ENCODE measurements around the gene MAMDC2.

Gene MAMDC2

DNA sequence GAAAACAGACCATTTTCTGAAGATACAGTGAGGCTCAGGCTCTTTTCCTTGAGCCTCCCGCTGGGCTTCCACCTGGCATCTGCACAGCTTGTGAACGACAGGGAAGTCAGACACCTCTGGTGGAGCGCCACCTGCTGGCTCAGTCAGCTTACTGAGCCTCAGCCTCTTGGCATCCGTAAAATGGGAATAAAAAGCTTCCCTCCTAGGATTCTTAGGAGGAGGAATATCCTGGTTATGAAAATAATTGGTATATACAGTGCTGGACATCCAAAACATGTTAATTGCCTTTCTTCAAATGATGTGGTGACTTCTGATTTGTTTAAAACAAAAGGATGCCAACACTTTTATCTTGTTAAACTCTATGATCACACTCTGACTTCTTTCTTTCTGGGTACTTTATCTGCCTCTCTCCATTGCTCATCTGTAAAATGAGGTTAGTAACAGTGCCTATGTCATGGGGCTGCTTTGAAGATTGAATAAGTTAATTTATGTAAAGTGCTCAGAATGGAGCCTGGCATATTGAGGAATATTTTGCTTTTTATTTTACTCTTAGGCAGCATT lies 67.5 kb downstream of the MAMDC2 start:
- peak overlapping the region; percentile 52; the same call in 1 of the 2 replicates for H3K27ac ChIP-seq (ENCODE audit: low read length)

DNA sequence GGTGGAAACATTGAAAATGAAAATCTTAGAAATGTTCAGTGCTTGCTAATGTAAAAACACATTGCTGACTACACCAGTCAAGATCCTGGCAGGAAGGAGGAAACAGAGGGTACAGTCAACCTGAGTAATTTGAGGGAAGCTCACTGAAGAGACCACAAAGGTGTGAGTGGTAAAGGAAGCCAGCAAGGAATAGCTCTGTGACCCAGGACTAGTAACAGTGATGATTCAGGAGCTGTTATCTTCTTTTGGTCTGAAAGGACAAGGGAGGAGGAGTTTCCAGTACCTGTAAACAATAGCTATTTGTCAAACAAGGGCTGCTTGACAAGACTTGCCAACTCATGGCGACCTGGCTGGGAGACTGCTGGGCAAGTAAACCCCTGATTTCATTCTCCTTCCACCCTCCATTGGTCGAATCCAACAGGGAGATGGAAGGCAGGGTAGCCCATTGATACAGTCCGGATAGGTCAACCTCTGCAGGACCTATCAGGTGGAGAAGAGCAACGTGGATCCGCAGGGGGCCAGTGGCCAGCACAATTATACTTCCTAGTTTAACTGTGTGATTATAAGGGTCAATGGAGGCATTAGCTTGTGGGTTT lies 68.1 kb downstream of the MAMDC2 start:
- H3K9me3 ChIP-seq (replicated peaks; ENCODE audit: insufficient read depth, low read length) = no peaks in the 10 kb centered on the region
- no peaks in the 10 kb centered on the region for H3K27me3 ChIP-seq (replicated peaks; ENCODE audit: insufficient read depth, low read length)
- H2AFZ ChIP-seq (ENCODE audit: low read length) = no peak overlapping the region
- no peak for TF ChIP-seq EZH2 (optimal IDR thresholded peaks at IDR 0.05; ENCODE audit: low read depth, low read length)
- no peak for TF ChIP-seq EZH2phosphoT487 (IDR thresholded peaks at IDR 0.05; ENCODE audit: low read length)
- TF ChIP-seq, protein P1, sequence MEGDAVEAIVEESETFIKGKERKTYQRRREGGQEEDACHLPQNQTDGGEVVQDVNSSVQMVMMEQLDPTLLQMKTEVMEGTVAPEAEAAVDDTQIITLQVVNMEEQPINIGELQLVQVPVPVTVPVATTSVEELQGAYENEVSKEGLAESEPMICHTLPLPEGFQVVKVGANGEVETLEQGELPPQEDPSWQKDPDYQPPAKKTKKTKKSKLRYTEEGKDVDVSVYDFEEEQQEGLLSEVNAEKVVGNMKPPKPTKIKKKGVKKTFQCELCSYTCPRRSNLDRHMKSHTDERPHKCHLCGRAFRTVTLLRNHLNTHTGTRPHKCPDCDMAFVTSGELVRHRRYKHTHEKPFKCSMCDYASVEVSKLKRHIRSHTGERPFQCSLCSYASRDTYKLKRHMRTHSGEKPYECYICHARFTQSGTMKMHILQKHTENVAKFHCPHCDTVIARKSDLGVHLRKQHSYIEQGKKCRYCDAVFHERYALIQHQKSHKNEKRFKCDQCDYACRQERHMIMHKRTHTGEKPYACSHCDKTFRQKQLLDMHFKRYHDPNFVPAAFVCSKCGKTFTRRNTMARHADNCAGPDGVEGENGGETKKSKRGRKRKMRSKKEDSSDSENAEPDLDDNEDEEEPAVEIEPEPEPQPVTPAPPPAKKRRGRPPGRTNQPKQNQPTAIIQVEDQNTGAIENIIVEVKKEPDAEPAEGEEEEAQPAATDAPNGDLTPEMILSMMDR (IDR thresholded peaks at IDR 0.05; ENCODE audit: low read length) = no peak
- H3K27ac ChIP-seq (ENCODE audit: low read length) = peak overlapping the region; percentile 52; the same call in 1 of the 2 replicates
- peaks cover 5% of the 10 kb centered on the region; the same call in 1 of the 2 replicates for H3F3A ChIP-seq (ENCODE audit: insufficient read depth, low read length)
- H3K9me2 ChIP-seq (replicated peaks; ENCODE audit: insufficient read depth, low read length) = no peaks in the 10 kb centered on the region
- peak overlapping the region; percentile 69; the same call in 1 of the 2 replicates for H3K4me2 ChIP-seq (ENCODE audit: low read depth, low read length)
- no peak overlapping the region for H3K9ac ChIP-seq (ENCODE audit: low read length)
- H4K20me1 ChIP-seq (ENCODE audit: insufficient read depth, low read length) = no peaks in the 10 kb centered on the region
- H3K4me1 ChIP-seq (ENCODE audit: low read length) = peaks cover 29% of the 10 kb centered on the region
- H3K79me2 ChIP-seq (ENCODE audit: low read length) = no peaks in the 10 kb centered on the region
- H3K4me3 ChIP-seq (ENCODE audit: low read length) = no peak overlapping the region
- H3K36me3 ChIP-seq (replicated peaks; ENCODE audit: insufficient read depth, low read length) = no peaks in the 10 kb centered on the region
- DNase-seq = no peak

More for the DNA sequence above, 67.5 kb downstream of the MAMDC2 start:
- peak overlapping the region; percentile 1; the same call in 1 of the 2 replicates for H3K4me3 ChIP-seq (ENCODE audit: low read length)
- H3K4me1 ChIP-seq (ENCODE audit: low read length) = peaks cover 29% of the 10 kb centered on the region
- no peaks in the 10 kb centered on the region for H3K79me2 ChIP-seq (ENCODE audit: low read length)
- no peaks in the 10 kb centered on the region for H3K9me3 ChIP-seq (replicated peaks; ENCODE audit: insufficient read depth, low read length)
- peak overlapping the region; percentile 69 for H3K4me2 ChIP-seq (ENCODE audit: low read depth, low read length)
- H3K36me3 ChIP-seq (replicated peaks; ENCODE audit: insufficient read depth, low read length) = no peaks in the 10 kb centered on the region
- TF ChIP-seq EZH2 (optimal IDR thresholded peaks at IDR 0.05; ENCODE audit: low read depth, low read length) = no peak
- TF ChIP-seq, protein P1 (IDR thresholded peaks at IDR 0.05; ENCODE audit: low read length) = peak; percentile 96
- H3K27me3 ChIP-seq (replicated peaks; ENCODE audit: insufficient read depth, low read length) = no peaks in the 10 kb centered on the region
- H3F3A ChIP-seq (ENCODE audit: insufficient read depth, low read length) = peaks cover 5% of the 10 kb centered on the region; the same call in 1 of the 2 replicates
- peak overlapping the region; percentile 22; the same call in 1 of the 2 replicates for H3K9ac ChIP-seq (ENCODE audit: low read length)
- H3K9me2 ChIP-seq (replicated peaks; ENCODE audit: insufficient read depth, low read length) = no peaks in the 10 kb centered on the region
- H4K20me1 ChIP-seq (ENCODE audit: insufficient read depth, low read length) = no peaks in the 10 kb centered on the region
- 0 out of 2 replicates have a peak overlapping the region, but pooled peaks have one; percentile 11 for H2AFZ ChIP-seq (ENCODE audit: low read length)
- peak; percentile 68 for DNase-seq

DNA sequence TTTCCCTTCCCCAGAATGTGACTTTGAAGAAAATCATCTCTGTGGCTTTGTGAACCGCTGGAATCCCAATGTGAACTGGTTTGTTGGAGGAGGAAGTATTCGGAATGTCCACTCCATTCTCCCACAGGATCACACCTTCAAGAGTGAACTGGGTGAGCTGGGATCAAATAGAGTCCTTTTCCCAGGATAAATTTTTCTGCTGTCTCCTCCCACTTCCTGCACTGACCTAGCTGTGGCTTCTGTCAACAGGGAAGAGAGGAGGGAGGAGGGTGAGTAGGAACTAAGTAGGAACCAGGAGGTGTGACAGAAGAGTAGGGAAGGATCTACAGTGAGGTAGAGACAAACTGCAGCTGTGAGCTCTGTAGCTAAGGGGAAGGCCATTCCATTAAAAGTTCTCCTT lies 69.3 kb downstream of the MAMDC2 start:
- Histone ChIP-seq H4K20me1 (ENCODE audit: insufficient read depth, low read length) (no peaks in the 10 kb centered on the region), H3F3A (ENCODE audit: insufficient read depth, low read length) (peaks cover 5% of the 10 kb centered on the region; the same call in 1 of the 2 replicates), H3K4me2 (ENCODE audit: low read depth, low read length) (no peak overlapping the region), H3K9me2 (replicated peaks; ENCODE audit: insufficient read depth, low read length) (no peaks in the 10 kb centered on the region), H3K27me3 (replicated peaks; ENCODE audit: insufficient read depth, low read length) (no peaks in the 10 kb centered on the region), H2AFZ (ENCODE audit: low read length) (no peak overlapping the region), H3K9ac (ENCODE audit: low read length) (no peak overlapping the region), H3K79me2 (ENCODE audit: low read length) (no peaks in the 10 kb centered on the region), H3K4me1 (ENCODE audit: low read length) (peaks cover 29% of the 10 kb centered on the region), H3K27ac (ENCODE audit: low read length) (no peak overlapping the region), H3K4me3 (ENCODE audit: low read length) (no peak overlapping the region), H3K9me3 (replicated peaks; ENCODE audit: insufficient read depth, low read length) (no peaks in the 10 kb centered on the region), H3K36me3 (replicated peaks; ENCODE audit: insufficient read depth, low read length) (no peaks in the 10 kb centered on the region)
- TF ChIP-seq EZH2 (optimal IDR thresholded peaks at IDR 0.05; ENCODE audit: low read depth, low read length) = no peak
- TF ChIP-seq, protein P1 (IDR thresholded peaks at IDR 0.05; ENCODE audit: low read length) = no peak
- TF ChIP-seq EZH2phosphoT487 (IDR thresholded peaks at IDR 0.05; ENCODE audit: low read length) = no peak
- no peak for DNase-seq
